IMR-90 (cell line): ENCODE data around the gene NDUFA9.

Experiments
- BHLHE40 ChIP-seq: fragments of 150-350 bp; IDR thresholded peaks from 2 replicates; pipeline ENCODE4 v1.6.1; 2016; ENCODE audit warnings: mild to moderate bottlenecking, low read depth, low read length
- CEBPB ChIP-seq: IDR thresholded peaks from 2 replicates; pipeline ENCODE4 v1.6.1; 2012; ENCODE audit warnings: low read depth, low read length, improper control_type of control experiment
- CTCF ChIP-seq: conservative IDR thresholded peaks from 2 replicates; pipeline ENCODE4 v1.5.1; 2012; ENCODE audit warnings: mild to moderate bottlenecking, low read depth, low read length, improper control_type of control experiment
- POLR2A ChIP-seq: IDR thresholded peaks from 2 replicates; pipeline ENCODE4 v1.6.1; 2012; ENCODE audit warnings: mild to moderate bottlenecking, low read depth, low read length
- RCOR1 ChIP-seq: IDR thresholded peaks from 2 replicates; pipeline ENCODE4 v1.6.1; 2012; ENCODE audit warnings: mild to moderate bottlenecking, low read length, improper control_type of control experiment; ENCODE audit not compliant: insufficient replicate concordance
- RFX5 ChIP-seq: IDR thresholded peaks from 2 replicates; pipeline ENCODE4 v1.8.0; 2012; ENCODE audit warnings: low read depth, mild to moderate bottlenecking, low read length, moderate library complexity

GRCh38 chr12:4607056-4607455 is 41.9 kb upstream of the NDUFA9 start:
- TF ChIP-seq CTCF (no peak), RCOR1 (no peak), POLR2A (no peak), CEBPB (no peak), BHLHE40 (no peak), RFX5 (no peak)
